Astrocyte of the cerebellum (primary cell): ENCODE data around the gene NBPF12.
A peak's percentile ranks its signal among the peaks of the same experiment; 100 is the strongest.
"Not testable (repeated sequence)": the region's sequence is repeated elsewhere in the genome, so short reads cannot be mapped to it uniquely, and the experiment has no call there.

Source experiments
- DNase-seq: peaks from one replicate; pipeline ENCODE4 v3.0.0-alpha.2; 2011; ENCODE audit warnings: low read depth
- H3K4me3 ChIP-seq: 2 replicates; pipeline ENCODE4 v1.5.1; 2011; ENCODE audit warnings: mild to moderate bottlenecking, low read depth, low read length, moderate library complexity
- in situ Hi-C: cut with HindIII; loops from 2 replicates; pipeline ENCODE4 v1.10.0; 2017; ENCODE audit warnings: low sequenced_read_pairs

The NBPF12 gene, protein sequence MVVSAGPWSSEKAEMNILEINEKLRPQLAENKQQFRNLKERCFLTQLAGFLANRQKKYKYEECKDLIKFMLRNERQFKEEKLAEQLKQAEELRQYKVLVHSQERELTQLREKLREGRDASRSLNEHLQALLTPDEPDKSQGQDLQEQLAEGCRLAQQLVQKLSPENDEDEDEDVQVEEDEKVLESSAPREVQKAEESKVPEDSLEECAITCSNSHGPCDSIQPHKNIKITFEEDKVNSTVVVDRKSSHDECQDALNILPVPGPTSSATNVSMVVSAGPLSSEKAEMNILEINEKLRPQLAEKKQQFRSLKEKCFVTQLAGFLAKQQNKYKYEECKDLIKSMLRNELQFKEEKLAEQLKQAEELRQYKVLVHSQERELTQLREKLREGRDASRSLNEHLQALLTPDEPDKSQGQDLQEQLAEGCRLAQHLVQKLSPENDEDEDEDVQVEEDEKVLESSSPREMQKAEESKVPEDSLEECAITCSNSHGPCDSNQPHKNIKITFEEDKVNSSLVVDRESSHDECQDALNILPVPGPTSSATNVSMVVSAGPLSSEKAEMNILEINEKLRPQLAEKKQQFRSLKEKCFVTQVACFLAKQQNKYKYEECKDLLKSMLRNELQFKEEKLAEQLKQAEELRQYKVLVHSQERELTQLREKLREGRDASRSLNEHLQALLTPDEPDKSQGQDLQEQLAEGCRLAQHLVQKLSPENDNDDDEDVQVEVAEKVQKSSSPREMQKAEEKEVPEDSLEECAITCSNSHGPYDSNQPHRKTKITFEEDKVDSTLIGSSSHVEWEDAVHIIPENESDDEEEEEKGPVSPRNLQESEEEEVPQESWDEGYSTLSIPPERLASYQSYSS (N-terminal part only)

DNA sequence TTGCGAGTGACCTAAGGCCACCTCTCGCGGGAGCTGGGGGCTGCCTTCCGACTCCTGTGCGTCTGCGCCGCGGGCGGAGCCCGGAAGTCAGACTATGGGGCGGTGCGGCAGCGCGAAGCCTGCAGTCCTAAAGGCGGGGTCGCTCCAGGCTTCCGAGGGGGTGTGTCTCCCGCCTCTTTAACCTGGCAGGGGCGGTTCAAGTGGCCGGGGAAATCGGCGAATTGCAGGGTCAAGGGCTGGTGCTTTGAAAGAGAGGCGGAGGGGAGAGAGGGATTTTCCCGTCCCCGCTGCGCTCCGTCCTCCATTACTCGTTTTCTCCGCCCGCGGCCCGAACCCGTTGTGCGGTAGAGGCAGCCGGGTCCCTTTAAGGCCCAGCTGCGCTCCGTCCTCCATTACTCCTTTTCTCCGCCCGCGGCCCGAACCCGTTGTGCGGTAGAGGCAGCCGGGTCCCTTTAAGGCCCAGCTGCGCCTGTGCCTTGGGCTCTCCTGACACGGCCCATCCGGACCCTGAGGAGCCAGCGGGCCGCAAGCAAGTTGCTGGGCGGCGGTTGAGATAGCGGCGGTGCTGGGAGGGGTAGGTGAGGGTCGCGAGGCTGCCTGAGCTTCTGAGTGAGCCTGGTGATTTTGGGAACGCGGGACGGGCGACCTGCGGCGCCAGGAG lies at the start of gene NBPF12:
Gene NBPF12 (plus strand): TSS at position 83 of the 661 bp plus-strand sequence. CDS start 21,820 bp downstream, outside the sequence.
- peak; percentile 19 for DNase-seq
- in situ Hi-C loops = not testable (repeated sequence)

DNA sequence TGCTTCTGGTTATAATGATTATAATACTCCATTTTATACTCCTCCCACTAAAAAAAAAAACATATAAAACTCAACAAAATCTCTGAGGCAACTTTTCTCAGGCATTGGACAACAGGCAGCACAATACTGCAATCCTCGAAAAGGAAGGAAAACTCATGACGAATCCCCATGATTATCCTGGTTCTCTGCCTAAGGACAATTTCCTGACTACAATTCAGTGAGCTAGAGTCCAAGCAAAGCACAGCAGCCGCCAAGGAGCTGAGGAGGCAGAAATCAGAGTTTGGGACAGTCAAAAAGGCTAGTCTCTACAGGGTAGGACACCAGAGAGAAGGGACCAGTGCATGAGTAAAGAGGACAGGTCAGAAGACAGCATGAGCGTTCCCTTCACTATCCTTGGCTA lies 46.8 kb upstream of the NBPF12 start:
- H3K4me3 ChIP-seq, DNase-seq, in situ Hi-C loops: not testable (repeated sequence)

More for the DNA sequence above, at the start of gene NBPF12:
- peak within 1 kb of the TSS; percentile 63 for H3K4me3 ChIP-seq

DNA sequence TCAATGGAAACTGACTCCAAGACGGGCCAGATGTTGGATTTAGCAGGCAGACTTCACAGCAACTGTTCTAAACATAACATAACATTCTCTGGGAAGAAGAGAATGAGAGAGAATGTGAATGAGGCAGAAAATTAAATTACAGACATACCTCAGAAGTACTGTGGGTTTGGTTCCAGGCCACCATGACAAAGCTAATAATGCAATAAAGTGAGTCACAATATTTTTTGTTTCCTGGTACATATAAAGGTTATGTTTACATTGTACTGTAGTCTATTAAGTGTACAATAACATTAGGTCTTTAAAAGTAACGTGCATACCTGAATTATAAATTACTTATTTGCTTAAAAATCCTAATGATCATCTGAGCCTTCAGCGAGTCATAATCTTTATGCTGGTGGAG lies 45.8 kb upstream of the NBPF12 start:
- in situ Hi-C loops, DNase-seq, H3K4me3 ChIP-seq: not testable (repeated sequence)

DNA sequence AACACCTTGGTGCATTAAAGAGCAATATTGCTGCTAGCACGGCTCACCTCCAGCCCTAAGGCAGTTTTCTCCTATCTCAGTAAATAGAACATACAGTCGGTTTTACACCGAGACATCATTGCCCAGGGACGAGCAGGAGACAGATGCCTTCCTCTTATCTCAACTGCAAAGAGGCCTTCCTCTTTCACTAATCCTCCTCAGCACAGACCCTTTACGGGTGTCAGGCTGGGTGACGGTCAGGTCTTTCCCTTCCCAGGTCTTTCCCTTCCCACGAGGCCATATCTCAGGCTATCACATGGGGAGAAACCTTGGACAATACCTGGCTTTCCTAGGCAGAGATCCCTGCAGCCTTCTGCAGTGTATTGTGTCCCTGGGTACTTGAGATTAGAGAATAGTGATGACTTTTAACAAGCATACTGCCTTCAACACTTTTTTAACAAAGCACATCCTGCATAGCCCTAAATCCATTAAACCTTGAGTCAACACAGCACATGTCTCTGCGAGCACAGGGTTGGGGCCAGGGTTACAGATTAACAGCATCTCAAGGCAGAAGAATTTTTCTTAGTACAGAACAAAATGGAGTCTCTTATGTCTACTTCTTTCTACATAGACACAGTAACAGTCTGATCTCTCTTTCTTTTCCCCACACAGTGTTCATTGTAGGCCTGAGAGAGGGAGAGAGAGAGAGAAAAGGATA lies 30.4 kb upstream of the NBPF12 start:
- in situ Hi-C loops, DNase-seq, H3K4me3 ChIP-seq: not testable (repeated sequence)

DNA sequence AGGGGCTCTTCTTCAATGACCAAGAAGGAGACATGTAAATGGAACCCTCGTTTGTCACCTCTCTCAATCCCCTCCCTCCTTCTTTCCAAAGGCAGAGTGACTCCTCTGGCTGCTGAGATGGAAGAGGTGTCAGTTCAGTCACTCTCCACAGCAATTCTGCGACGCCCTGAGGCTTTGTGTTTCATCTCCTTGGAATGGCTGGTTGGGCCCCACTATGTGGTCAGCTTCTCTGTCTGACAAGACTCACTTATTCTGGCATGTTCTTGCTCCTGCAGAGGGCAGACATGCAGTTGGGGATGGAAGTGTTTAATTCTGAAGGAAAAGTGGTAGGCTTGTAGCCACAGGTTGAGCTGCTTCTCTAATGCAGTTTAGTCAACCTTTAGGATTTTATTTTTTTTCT lies 25.1 kb upstream of the NBPF12 start:
- H3K4me3 ChIP-seq, in situ Hi-C loops, DNase-seq: not testable (repeated sequence)

DNA sequence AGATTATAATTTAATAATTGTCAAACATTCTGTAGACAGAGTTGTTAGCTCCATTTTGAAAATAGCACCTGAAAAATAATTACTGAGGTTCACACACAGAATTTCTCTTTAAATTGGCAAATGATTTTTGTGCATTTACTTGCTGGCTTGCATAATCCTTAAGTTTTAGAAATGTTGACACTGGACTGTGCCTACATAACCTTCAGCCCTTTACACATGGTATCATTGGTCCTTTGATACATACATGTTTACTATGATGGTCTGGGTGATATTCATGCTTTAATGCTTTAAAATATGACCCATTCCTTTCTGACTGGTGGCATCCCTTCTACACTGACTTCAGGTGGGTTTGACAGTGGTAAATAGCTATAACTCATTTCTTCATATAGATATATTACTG lies 17.3 kb upstream of the NBPF12 start:
- in situ Hi-C loops, DNase-seq: not testable (repeated sequence)

DNA sequence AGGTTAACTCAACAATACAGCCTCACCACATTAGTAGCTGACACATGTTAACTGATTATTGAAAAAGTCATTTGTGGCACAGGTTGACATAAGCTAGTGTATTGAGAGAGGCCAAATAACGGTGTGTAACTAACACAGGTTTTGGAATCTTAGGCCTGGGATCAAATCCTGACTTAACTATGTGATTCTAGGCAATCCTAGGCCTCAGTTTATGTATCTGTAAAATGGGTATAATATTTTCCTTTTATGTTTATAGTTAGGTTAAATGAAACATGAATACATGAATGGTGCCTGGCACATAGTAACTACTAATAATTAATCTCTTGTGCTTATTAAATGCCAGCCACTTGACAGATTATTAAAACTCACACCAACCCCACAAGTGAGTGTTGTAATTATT lies 15.5 kb upstream of the NBPF12 start:
- H3K4me3 ChIP-seq, in situ Hi-C loops, DNase-seq: not testable (repeated sequence)

More for the DNA sequence above, 17.3 kb upstream of the NBPF12 start:
- H3K4me3 ChIP-seq = not testable (repeated sequence)

DNA sequence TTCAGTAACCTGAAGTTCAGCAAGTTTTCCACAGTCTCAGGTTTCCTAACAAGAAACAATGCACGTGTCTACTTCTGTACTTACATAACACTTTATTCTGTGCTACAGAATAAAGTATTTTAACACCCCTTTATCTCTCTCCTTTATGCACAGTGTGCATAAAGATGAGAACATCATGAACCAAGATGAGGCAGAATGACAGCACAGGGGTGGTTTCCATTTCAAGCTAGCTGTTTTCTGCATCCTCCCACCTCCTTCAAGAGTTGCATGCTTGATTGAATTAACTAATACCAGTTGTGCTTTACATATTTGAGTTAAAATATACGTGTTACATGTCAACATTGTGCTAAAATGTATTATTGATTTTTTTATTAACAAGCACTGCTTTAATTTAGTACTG lies 14.0 kb upstream of the NBPF12 start:
- H3K4me3 ChIP-seq, DNase-seq, in situ Hi-C loops: not testable (repeated sequence)

DNA sequence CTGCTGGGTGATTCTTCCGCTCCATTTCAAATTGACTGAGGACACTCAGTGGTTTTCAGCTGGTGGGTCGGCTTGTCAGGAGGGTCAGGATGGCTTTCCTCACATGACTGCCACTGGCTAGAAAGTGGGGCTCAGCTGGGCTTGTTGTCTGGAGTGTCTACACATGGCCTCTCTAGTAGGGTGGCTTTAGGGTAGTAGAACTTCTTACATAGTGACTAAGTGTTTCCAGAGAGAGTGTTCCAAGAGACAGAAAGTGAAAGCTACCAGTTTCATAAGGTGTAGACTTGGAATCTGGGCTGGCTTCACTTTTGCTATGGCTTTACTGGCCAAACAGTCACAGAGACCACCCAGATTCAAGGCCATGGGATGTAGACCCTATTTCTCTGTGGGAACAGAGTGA lies 11.7 kb upstream of the NBPF12 start:
- DNase-seq, in situ Hi-C loops, H3K4me3 ChIP-seq: not testable (repeated sequence)

DNA sequence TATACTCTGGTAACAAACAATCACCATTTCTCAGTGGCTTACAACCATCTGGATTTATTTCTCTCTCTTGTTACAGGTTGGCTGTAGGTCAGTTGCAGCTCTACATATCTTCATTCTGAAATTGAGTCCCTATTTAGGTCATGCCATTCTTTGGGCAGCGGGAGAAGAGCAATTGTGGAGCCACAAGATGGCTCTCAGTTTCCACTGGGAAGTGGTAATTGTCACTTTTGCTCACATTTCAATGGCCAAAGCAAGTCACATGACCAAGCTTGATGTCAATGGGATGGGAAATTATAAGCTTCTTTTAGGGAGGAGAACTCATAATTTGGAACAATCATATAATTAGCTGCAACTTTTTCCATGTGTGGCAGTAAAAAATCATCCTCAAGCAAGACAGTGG lies 7.9 kb upstream of the NBPF12 start:
- H3K4me3 ChIP-seq, DNase-seq, in situ Hi-C loops: not testable (repeated sequence)

DNA sequence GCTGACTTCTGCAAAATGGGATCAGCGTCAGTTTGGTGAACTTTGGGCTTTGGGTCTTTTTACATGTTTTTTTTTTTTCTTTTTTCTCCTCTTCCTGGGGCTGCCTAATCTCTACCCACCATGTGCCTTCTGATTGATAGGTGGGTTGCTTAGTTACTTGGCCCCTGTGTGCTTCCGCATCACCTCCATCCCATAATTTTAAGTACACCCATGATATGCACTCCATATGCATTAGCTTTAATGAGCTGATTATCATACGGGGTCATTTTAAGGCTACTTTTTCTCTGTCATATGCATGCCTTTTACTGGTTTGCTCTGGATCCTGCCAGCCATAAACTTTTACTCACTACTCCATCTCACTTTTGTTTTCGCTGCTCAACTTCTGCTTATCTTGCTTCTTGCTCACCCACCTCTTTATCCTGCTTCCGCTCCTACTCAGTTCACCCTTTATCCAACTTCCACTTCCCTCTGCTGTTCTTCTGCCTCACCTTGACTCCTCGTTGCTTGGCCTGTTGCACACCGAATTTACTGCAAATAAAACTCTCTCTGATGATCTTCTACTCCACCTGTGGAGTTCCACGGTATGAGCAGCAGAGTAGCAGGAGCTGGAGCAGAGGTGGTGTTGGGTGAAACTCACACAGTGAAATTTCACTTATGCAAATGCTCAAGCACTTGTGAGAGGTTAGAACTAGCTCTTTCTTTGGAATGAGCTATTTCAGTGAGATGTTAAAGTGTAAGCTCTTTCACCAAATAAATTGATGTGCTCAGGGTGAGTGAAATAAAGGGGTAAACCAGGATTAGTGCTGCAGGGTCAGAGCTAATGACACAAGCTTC lies 3.5 kb upstream of the NBPF12 start:
- H3K4me3 ChIP-seq, in situ Hi-C loops, DNase-seq: not testable (repeated sequence)

DNA sequence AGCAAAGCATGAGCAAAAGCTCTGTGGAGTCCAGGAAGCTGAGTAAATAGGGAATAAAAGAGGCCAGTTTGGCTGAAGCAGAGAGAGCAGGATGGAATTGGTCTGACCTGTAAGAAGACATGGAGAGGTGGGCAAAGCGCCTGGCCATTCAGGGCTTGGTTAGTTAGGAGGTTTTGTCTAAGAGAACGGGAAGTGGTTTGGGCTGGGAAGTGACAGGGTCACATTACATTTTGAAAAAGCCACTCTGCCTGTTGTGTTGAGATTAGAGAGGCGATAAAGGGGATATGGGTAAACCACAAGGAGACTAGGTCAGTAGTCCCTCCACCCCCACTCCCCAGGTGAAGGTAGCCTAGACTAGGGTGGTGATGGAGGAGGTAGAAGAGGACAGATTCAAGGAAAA lies 662 bp upstream of the NBPF12 start:
- H3K4me3 ChIP-seq, in situ Hi-C loops, DNase-seq: not testable (repeated sequence)

DNA sequence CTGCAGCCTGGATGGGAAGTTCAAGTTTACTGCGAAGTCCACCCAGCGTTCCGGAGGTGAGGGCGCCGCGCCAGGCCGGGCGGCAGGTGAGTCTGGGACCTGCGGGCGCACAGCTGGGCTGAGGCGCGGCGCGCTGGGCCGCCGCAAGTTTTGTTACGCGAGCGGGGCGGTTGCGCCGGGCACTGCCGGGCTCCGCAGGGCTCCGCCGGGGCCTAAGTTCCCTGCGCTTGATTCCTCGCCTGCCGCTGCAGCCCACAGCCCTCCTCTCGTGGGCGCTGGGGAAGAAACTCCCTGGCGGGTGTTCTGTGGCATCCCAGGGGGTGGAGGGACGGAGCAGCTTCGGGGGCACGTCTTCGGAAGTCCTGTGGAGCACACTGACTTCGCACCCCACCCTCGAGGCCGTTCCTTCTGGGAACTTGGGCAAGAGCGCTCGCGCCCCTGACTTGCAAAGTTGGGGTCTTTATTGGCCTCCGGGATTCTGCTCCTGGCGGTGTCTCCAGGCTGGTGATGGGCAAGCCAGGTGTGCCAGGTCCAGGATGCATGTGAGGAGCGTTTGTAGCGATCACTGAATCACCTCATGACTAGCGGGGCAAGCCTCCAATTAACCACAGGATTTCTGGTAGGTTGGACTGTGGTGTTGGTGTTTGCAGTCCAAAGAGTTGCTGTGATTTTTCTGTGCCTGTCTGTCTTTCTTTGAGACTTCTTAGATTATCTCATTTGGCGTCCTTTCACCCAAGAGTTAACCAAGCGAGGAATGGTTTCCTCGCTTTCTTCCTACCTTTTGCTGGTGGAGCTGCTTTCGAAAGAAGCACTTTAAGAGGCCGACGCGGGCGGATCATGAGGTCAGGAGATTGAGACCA lies 1.0 kb downstream of the NBPF12 start:
- in situ Hi-C loops, DNase-seq: not testable (repeated sequence)
- H3K4me3 ChIP-seq = peak overlapping the region; percentile 63

DNA sequence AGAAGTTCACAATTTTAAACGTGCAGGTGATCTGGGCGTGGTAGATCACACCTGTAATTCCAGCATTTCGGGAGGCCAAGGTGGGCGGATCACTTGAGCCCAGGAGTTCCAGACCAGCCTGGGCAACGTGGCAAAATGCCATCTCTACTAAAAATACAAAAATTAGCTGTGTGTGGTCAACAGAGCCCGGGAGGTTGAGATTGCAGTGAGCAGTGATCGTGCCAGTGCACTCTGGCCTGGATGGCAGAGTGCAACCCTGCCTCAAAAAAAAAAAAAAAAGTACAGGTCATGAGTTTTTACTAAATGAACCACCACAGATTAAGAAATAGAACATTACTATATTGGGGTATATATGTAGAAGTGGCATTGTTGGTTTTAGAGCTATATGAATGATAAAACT lies 2.2 kb downstream of the NBPF12 start:
- DNase-seq, in situ Hi-C loops, H3K4me3 ChIP-seq: not testable (repeated sequence)

DNA sequence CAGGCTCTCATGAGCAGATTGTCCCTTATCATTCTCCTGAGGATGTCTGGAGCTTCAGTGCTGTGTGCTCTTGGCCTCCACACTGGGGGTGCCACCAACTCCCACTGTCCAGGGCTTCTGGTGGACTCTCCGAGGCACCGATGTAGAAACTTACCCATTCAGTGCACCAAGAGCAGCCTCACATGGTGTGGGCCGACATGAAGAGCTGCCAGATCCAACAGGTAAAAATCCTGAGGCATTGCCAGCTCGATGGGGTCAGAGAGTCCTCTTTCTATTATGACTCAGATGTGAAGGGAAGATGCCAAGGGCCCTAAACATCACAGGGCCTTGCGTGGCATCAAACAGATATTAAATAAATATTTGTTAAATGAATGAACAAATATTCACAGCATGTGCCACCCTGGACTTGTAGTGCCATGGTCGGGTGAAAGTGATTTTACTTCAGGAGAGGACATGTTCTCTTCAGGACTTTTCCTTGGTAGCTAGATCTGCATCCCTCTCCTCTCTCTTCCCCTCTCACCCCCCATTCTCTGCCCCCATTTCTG lies 5.3 kb downstream of the NBPF12 start:
- H3K4me3 ChIP-seq, DNase-seq, in situ Hi-C loops: not testable (repeated sequence)
